ENCODE data around the gene OGFR.

The OGFR gene

DNA sequence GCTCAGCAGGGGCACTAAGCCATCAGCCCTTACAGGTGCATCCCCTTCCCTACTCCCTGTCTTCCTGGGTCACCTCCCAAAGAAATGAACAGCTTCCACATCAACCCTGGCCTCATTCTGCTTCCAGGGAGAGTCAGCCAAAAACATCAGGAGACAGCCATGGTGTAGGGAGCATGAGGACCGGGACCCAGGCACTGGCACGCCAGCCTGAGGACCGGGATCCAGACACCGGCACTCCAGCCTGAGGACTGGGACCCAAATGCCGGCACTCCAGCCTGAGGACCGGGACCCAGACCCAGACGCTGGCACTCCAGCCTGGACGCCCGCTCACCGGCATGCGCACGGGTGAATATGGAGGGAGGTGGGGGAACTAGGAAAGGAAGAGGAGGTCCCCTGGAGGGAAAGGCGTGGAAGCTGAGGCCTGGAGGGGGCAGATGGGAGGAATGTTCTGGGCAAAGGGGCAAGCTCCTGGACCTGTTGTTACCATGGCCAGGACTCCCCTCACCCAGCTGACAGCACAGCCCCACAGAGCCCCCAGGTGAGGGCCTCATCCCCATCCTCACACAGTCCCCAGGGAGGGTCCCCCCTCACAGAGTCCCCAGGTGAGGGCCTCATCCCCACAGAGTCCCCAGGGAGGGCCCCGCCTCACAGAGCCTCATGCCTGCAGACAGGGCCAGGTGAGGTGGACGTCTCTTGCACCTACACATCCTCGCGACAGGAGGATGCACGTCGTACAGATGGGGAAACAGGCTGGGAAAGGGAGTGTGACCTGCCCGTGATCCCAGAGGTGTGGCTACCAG is 34.3 kb upstream of the OGFR start:
- DNase-seq: no peak

DNA sequence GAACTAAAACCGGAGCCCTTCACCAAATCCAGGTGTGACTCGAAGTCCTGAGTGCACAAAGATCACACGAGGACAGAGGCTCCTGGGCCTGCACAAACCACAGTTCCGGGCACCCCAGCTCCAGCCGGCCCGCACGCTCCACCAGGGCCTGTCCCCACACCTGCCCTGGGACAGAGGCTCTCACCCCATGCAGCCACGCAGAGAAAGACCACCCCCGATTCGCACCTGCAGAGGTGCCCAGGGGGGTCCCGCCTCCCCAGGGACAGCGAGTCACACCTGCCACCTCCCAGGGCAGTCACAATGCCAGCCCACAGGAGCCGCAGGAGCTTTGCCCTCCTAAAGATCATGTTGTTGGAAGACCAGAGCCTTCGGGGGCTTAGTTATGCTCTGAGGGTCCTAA is 33.7 kb upstream of the OGFR start:
- DNase-seq: no peak

DNA sequence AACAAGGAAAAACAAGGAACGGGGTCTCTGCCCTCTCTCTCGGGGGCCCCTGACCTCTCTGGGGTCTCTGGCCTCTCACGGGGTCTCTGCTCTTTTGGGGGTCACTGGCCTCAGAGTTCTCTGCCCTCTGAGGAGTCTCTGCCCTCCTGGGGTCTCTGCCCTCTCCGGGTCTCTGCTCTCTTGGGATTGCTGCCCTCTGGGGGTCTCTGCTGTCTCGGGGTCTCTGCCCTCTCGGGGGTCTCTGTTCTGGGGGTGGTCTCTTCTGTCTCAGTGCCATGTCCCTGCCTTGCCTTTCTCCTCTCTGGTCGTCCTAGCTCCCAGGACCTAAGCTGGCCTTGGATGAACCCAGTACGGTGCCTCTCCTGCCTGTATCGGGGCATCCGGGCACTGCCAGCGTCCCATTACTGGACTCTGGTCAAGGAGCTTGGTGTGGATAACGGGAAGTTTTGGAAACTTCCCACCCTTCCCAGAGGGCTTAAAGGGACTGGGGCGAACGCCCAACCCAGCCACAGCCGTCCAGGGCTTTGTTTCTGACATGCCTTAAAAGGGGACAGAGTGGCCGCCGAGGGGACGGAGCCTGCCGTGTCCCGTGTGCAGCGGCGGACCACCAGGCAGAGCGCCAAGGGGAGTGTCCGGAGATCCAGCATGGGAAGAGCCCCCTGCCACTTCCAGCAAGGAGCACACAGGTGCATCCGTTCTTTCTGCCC is 33.1 kb upstream of the OGFR start:
- DNase-seq: no peak

DNA sequence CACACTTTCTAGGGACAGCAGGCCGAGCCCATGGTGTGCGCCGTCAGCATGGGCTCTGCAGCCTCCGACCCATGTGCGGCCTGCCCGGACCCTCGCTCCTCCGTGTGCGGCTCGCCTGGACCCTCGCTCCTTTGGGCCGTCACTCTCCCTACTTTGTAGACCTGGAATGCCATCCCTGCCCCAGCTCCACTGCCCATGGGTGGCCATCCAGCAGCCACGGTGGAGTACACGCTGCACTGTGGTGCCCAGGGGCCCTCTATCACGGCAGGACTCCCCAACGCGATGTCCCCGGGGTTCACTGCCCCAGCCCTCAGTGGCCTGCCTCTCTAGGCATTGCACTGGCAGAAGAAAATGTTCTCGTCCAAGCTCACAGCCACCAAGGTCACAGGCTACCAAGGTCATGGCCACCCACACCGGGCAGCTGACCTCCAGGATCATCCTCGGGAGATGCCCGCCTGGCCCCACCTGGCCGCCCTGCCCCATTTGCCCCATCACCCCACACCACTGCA is 32.5 kb upstream of the OGFR start:
- DNase-seq: no peak

DNA sequence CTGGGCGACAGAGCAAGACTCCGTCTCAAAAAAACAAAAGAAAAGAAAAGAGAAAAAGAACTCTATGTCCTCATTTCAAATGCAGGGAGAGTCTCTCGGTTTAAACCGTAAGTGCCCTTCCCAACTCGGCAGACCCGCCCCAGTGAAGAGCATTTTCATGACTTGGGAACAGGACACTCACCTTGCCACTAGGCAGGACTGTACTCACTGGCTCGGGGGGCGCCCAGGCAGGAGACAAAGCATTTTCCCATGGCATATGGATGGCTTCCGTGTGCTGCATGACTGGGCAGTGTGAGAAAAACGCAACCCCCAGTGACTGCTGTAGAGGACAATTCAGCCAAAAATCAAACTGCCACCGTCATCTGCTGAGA is 32.0 kb upstream of the OGFR start:
- no peak for DNase-seq

DNA sequence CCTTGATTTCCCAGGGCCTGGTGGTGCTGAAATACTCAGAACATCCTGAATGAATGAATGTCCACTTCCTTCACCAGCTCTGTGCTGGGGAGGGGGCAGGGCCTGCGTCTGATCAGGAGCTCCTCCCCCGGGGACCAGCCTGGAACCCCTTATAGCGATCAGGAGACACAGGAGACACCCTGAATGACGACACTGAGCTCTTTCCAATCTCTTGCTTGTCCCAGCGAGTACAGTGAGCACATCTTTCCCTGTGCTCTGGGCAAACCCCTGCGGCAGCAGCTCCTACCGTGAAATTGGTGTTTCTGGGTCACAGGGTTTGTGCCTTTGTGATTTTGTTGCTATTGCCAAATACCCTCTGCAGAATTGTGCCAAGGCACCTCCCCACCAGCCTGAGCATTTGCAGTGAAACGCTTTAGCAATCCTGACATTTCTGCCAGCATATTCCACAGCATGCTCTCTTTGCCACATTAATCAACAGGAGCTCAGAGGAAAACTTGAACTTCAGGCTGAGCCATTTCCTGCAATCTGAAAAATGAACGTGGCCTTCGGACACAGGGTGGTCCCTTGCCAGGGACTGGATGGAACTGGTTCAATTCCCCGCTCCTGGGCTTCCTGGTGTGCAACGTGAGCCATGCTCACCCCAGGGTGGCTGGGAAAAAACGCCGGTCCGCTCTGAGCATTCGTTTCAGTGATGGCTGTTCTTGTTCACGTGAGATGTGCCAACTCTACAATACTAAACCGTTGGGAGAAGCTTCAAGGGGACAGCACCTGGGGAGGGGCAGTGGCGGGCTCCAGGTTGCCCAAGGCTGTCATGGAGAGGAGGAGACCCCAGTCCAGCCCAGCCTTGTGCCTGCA is 31.4 kb upstream of the OGFR start:
- DNase-seq: no peak

DNA sequence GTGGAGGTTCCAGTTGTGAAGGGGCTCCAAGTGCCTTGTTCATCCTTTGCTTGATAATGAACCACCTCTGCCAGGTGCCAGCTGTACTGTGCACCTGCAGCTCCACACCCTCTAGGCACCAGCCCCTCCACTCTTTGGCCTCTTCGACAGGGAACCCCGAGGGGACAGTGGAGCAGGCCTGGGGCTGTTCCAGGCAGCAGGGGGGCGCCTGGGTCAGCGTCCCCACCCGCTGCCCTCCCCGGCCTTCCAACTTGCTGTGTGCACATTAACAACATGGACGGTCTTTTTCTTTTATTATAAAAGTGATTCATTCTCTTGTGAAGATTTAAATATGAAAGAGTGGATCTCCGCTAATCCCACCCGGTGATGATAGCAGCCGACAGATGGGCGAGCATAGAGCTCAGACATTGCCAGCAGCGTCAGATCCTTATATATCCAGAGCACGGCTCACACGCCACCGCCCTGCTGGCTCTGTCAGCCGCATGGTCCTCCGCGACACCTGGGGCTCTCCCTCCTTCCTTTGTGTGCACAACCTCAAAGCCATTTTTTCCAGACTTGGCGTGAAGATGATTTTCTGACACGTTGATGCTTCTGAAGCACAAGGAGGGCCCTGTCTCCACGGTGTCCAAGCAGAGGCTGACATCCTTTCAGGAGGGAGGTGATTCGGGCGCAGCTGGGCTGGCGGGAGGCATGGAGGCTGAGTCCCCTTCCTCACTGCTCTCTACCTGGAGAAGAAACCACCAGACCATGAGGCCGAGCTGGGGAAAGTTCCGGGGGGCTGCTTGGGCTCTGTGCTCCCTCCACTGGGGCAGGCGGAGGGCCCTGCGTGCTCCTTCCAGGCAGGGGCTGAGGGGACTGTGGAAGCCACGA is 30.6 kb upstream of the OGFR start:
- DNase-seq: peak; percentile 87

DNA sequence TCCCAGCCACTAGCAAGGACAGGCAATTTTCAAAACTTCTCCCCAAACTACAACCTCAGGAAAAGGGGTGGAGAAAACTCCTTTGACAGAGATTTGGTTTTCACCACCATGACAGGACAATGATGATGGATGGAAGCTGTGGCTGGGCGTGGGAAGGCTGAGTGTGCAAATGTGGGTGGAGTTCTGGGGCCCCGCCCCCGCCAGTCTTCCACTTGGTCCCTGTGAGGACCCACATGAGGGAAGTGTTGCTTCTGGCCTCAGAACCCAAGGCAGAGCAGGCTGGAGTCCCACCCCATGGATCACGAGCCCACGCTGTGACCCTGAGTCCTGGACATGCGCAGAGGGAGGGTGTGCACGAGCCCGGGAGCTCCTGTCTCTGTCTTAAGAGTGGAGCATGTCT is 29.9 kb upstream of the OGFR start:
- DNase-seq: peak; percentile 78

DNA sequence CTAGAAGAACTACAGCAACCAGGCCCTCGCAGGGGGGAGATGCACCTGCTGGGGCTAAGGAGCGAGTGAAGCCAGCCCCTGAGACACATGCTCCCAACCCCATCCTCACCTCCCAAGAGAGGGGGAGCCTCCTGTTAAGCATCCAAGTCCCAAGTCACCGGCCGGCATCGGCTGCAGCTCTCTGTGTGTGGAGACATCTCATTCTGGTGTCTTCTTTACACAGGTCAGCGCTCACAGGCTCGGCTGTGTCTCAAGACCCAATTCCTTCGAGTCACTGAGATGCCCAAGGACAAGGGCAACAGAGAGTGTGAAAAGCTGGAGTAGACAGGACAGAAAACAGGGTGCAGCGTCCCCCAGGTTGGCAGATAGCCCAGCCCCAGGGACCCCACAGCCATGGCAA is 29.4 kb upstream of the OGFR start:
- DNase-seq: no peak

DNA sequence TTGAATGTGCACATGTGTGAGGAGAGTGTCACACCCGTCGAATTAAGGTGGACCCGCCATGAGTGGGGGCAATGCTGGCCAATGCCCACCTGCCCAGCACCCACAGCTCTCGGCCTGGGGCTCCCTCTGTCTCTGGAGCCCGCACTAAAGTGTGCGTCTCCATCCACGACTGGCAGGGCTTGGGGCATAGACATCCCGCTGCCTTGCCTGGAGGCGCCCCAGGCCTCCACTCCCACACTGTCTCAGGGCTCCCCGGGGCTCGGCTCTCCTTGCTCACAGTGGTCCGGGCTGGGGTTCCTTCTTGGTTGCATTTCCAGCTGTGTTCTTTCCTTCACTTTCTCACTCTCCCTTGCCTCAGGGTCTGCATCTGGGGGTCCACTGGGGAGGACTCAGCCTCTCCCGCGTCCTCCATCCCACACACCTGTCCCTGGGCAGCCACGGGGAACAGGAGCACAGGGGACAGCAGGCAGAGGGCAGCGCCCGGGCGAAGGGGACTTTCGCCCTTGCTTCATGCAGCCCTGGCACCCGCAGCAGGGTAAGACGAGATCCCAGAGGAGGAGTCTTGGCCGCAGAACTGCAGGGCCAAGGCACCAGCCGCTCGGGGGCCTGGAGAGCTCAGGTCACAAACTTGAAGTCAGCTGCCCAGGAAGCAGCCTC is 28.5 kb upstream of the OGFR start:
- DNase-seq: no peak

DNA sequence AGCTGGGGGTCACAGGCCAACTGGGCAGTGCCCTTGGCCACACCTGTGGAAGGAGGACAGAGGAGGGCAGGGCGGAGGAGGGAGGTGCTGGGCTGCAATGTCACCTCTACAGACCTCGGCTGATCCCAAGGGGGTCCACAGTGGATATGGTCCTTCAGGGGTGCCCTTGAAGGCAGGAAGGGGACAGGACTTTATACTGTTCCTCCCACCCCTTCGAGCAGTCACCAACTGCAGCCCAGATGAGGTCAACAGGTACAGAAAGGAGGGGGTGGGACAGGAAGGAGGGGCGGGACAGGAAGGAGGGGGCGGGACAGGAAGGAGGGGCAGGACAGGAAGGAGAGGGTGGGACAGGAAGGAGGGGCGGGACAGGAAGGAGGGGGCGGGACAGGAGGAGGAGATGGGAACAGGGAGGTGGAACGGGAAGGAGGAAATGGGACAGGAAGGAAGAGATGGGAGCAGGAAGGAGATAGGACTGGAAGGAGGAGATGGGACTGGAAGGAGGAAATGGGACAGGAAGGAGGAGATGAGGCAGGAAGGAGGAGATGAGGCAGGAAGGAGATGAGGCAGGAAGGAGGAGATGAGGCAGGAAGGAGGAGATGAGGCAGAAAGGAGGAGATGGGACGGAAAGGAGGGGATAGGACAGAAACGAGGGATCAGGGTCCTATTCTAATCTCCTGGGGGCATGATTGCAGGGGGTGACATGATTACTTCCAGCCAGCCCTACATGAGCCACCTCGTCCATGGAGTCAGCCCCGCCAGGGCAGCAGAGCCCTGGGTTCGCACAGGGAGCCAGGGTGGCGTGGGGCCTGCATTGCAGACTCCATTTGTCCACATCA is 27.7 kb upstream of the OGFR start:
- DNase-seq: peak; percentile 91

DNA sequence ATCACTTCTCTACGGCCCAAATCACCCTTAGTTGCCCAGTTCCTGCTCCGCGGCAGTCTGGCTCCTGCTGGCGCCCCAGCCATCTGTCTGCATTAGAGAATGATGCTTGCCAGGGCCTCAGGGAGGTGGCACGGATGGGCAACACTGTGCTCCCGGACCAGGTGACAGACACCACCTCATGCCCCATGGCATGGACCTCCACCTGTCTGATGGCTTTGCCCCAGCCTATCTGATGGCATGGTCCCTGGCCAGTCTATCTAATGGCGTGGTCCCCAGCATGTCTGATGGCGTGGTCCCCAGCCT is 27.2 kb upstream of the OGFR start:
- no peak for DNase-seq

DNA sequence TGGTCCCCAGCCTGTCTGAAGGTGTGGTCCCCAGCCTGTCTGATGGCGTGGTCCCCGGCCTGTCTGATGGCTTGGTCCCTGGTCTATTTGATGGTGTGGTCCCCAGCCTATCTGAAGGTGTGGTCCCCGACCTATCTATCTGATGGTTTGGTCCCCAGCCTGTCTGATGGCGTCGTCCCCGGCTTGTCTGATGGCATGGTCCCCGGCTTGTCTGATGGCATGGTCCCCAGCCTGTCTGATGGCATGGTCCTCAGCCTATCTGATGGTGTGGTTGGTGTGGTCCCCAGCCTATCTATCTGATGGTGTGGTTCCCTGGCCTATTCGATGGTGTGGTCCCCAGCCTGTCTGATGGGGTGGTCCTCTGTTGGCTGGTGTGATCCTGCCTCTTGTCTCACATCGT is 26.6 kb upstream of the OGFR start:
- DNase-seq: no peak

DNA sequence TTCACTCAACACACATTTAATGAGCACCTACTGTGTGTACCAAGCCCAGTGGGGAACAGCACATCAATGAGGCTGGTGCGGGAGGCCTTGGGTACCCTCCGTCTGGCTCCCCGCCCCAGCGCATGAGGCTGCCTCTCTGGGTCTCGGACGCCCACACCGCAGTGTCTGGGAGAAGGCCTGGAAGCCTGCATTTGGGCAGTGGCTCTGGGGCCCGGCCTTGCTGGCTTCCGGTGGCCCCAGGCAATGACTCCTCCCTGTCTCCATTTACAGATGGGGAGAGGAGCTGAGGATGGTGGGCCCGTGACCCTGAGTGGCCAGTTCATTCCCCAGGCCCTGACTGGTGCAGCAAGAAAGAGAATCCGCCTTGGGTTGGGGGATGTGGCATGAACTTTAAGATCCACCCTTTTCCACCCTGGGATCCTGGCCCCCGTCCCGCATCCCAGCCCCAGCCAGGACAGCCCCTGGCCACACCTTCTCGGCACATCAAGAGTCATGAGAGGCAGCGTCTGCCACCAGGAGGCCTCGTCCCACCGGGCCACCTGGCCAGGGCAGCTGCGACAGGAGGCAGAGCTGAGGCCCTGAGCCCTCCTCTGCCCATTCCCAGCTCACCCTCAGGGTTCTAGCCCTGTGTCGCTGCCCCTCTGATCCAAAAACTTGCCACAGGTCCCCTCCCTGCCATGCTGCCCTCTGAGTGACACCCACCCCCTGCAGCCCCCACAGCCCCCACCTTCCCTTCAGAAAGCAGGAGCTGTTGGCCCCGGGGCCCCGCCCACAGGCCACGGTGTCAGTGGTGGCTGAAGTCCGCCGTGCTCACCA is 25.8 kb upstream of the OGFR start:
- peak; percentile 68 for DNase-seq

DNA sequence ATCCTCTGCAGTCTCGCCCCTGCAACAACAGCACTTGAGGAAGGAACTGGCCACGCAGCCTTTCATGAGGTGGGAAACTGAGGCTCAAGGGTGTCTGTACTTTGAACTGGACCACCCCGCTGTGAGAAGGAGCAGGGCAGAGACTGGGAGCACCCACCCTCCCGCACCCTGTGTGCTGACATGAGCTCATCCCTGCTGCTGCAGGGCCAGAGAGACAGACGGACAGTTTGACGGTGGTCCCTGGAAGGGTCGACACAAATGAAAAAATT is 25.3 kb upstream of the OGFR start:
- DNase-seq: no peak

DNA sequence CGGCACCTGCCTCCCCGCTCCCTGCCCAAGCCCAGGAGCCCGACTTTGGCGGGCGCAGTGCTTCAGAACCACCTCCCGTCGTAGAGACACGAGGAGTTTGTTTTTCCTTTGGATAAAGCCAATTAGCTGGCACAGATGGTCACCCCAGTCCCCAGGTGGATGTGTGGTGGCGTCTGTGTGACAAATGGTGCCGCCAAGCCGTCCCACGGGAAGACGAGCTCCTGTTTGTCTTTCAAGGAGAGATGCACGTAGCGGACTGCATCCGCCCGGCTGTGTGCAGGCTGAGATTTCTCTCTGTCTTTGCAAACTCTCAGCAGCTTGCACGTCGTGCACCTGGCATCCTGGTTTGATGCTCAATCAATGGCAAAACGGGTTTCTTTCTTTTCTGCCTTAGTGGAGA is 24.4 kb upstream of the OGFR start:
- DNase-seq: peak; percentile 96

DNA sequence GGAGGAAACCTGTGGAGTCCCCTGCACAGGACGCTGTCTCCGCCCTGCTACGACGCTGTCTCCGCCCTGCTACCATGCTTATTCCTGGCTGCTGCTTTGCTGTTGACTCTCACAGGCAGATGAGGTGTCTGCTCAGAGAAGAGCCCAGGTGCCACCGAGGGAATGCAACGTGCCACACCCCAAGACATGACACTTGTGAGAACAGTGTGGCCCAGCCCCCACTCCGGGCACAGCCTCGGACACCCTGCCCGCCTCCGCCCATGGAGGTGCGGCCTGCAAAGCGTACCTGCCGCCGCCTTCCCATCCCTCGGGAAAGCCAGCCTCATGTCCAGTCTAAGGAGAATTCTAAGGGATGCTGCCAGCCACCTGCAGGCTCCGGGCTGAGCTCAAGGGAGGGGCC is 23.9 kb upstream of the OGFR start:
- DNase-seq: peak; percentile 72

DNA sequence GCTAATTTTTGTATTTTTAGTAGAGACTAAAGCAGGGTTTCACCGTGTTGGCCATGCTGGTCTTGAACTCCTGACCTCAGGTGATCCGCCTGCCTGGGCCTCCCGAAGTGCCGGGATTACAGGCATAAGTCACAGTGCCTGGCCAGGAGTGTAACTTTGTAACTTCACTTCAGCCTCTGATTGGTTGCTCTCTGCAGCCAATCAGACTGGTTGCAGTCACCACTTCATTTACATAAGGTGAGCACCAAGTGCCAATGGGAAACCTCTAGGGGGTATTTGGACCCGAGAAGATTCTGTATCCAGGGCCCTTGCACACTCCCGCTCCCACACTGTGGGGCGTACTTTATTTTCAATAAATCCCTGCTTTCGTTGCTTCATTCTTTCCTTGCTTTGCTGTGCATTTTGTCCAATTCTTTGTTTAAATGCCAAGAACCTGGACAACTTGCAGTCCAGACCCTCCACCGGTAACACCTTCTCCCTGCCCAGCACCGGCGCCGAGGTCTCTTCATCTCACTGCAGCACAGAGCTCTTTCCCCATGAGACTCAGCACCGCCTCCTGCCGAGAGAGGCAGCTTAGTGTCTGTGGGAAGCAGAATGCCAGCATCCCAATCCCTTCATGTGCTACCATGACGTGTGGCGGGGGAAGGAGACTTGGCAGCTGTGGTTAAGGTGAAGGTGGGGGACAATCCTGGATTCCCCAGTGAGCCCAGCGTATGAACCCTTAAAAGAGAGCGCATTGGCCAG is 22.3 kb upstream of the OGFR start:
- peak; percentile 84 for DNase-seq

DNA sequence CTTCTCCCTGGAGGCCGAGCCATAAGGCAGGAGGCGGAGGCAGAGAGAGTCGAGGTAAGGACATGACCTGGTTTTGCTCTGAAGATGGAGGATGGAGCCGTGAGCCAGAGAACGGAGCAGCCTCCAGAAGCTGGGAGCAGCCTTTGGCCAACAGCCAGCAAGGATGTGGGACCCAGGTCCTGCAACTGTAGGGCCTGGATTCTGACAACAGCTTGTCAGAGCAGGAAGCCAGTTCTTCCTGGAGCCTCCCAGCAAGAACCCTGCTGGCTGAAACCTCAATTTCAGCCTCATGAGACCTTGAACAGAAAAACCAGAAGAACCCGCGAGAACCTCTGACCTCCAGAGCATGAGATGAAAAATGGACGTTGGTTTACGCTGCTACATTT is 21.7 kb upstream of the OGFR start:
- no peak for DNase-seq

DNA sequence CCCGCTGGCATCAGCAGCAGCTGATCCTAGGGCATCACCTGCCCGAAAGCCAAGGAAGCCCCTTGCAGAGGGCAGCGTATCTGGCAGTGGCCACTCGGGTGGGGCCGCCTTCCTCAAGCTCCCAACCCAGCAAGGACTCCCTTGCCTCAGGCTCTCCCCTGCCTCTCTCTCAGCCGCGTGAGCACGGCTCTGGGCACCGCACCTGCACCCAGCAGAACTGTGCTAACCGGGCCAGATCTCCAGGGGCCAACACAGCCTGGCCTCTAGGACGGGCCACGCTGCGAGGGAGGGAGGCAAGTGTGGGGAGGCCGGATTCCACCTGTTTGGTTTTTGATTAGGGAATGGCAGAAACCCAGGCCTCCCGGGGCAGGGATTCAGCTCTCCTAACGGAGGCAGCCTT is 20.1 kb upstream of the OGFR start:
- no peak for DNase-seq
